ENCODE results near the gene RCAN2. TPM values are rescaled to one million over a fixed set of nuclear protein-coding genes. Genes with fewer than 3 reads are reported as not detected.

Gene RCAN2
- total and polyA plus RNA-seq, 2 donors = 2.0 to 5.9 TPM

GRCh38 chr6:46302816-46303215 is 188.4 kb downstream of the RCAN2 start:
- Histone ChIP-seq H3K9me3 (ENCODE audit: control insufficient read depth in 2 of 2, insufficient read depth in 1 of 2, low read length in 1 of 2) (no peaks in the 10 kb centered on the region), H3K4me3 (ENCODE audit: low read length in 2 of 2) (no peak overlapping the region), H3K27ac (ENCODE audit: low read depth in 1 of 2, low read length in 1 of 2) (no peak overlapping the region), H3K27me3 (ENCODE audit: control insufficient read depth in 2 of 2, insufficient read depth in 1 of 2, low read length in 1 of 2) (no peaks in the 10 kb centered on the region), H3K4me1 (ENCODE audit: control insufficient read depth in 2 of 2, insufficient read depth in 2 of 2, low read length in 2 of 2) (no peaks in the 10 kb centered on the region), H3K36me3 (ENCODE audit: control insufficient read depth in 2 of 2, insufficient read depth in 2 of 2, low read length in 1 of 2) (no peaks in the 10 kb centered on the region)
- WGBS = 98% methylated on average over 1 of the region's 1 CpG
- no peak for DNase-seq (ENCODE audit: low read depth in 6 of 9, low spot score in 9 of 9)

DNA sequence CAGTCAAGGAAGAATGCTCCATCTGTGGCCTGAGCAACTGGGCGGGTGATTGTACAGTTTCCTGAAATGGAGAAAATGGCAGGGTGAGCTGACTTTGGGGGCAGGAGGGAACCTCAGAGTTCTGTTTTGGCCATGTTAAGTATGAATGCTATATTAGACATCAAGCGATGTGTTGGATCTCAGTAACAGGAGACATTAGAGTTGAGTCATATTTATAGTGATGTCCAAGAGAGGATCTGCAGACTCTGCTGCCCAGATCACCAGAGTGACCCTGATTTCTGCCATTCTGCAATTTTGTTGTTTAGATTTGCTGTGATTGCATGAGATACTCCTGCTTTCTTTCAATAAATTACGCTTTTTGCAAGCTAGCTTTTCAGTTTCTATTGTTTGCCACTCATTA is 189.1 kb downstream of the RCAN2 start:
- WGBS = 95% methylated on average over 3 of the region's 3 CpGs
- no peak for DNase-seq (ENCODE audit: low read depth in 6 of 9, low spot score in 9 of 9)
- H3K27me3 ChIP-seq (ENCODE audit: control insufficient read depth in 2 of 2, insufficient read depth in 1 of 2, low read length in 1 of 2) = no peaks in the 10 kb centered on the region
- no peak overlapping the region for H3K4me3 ChIP-seq (ENCODE audit: low read length in 2 of 2)
- no peaks in the 10 kb centered on the region for H3K4me1 ChIP-seq (ENCODE audit: control insufficient read depth in 2 of 2, insufficient read depth in 2 of 2, low read length in 2 of 2)
- H3K36me3 ChIP-seq (ENCODE audit: control insufficient read depth in 2 of 2, insufficient read depth in 2 of 2, low read length in 1 of 2) = no peaks in the 10 kb centered on the region
- no peak overlapping the region for H3K27ac ChIP-seq (ENCODE audit: low read depth in 1 of 2, low read length in 1 of 2)
- no peaks in the 10 kb centered on the region for H3K9me3 ChIP-seq (ENCODE audit: control insufficient read depth in 2 of 2, insufficient read depth in 1 of 2, low read length in 1 of 2)

GRCh38 chr6:46299253-46299652 is 192.0 kb downstream of the RCAN2 start:
- no peaks in the 10 kb centered on the region for H3K27me3 ChIP-seq (ENCODE audit: control insufficient read depth in 2 of 2, insufficient read depth in 1 of 2, low read length in 1 of 2)
- no peaks in the 10 kb centered on the region for H3K9me3 ChIP-seq (ENCODE audit: control insufficient read depth in 2 of 2, insufficient read depth in 1 of 2, low read length in 1 of 2)
- no peak overlapping the region for H3K27ac ChIP-seq (ENCODE audit: low read depth in 1 of 2, low read length in 1 of 2)
- no peak overlapping the region for H3K4me3 ChIP-seq (ENCODE audit: low read length in 2 of 2)
- H3K4me1 ChIP-seq (ENCODE audit: control insufficient read depth in 2 of 2, insufficient read depth in 2 of 2, low read length in 2 of 2) = no peaks in the 10 kb centered on the region
- no peaks in the 10 kb centered on the region for H3K36me3 ChIP-seq (ENCODE audit: control insufficient read depth in 2 of 2, insufficient read depth in 2 of 2, low read length in 1 of 2)
- DNase-seq (ENCODE audit: low read depth in 6 of 9, low spot score in 9 of 9) = no peak

GRCh38 chr6:46296586-46296985 is 194.7 kb downstream of the RCAN2 start:
- no peaks in the 10 kb centered on the region for H3K4me1 ChIP-seq (ENCODE audit: control insufficient read depth in 2 of 2, insufficient read depth in 2 of 2, low read length in 2 of 2)
- no peak overlapping the region for H3K4me3 ChIP-seq (ENCODE audit: low read length in 2 of 2)
- DNase-seq (ENCODE audit: low read depth in 6 of 9, low spot score in 9 of 9) = no peak
- no peaks in the 10 kb centered on the region for H3K36me3 ChIP-seq (ENCODE audit: control insufficient read depth in 2 of 2, insufficient read depth in 2 of 2, low read length in 1 of 2)
- no peaks in the 10 kb centered on the region for H3K27me3 ChIP-seq (ENCODE audit: control insufficient read depth in 2 of 2, insufficient read depth in 1 of 2, low read length in 1 of 2)
- 43% methylated on average over 1 of the region's 1 CpG for WGBS
- H3K27ac ChIP-seq (ENCODE audit: low read depth in 1 of 2, low read length in 1 of 2) = no peak overlapping the region
- H3K9me3 ChIP-seq (ENCODE audit: control insufficient read depth in 2 of 2, insufficient read depth in 1 of 2, low read length in 1 of 2) = no peaks in the 10 kb centered on the region

DNA sequence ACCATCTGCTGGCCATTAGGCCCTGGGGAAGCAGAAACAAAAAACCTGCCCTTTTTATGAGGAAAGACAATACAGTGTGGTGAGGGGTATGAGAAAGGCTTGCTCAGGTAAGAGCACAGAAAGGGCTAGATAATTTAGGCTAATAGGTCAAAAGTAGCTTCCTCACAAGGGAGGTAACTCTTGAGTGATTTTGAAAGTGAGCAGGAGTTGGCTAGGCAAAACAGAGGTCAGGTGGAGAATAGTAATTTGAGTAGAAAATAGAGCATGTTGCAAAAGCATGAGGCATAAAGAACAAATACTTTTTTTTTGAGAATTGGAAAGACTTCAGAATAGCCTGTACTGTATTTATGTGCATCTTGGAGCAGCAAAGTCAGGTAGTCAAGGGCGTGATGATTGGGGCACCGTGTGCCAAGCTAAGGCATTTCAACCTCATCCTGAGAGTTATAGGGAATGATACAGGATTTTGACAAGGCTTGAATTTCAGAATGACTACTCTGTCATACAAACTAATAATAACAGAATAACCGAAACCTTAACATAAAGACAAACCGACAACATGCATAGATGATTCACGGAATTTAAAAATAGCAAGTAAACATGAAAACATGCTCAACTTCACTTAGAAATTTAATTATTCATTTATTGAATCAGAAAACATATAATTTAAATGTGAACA is 197.5 kb downstream of the RCAN2 start:
- Histone ChIP-seq H3K9me3 (ENCODE audit: control insufficient read depth in 2 of 2, insufficient read depth in 1 of 2, low read length in 1 of 2) (no peaks in the 10 kb centered on the region), H3K4me3 (ENCODE audit: low read length in 2 of 2) (no peak overlapping the region), H3K27ac (ENCODE audit: low read depth in 1 of 2, low read length in 1 of 2) (no peak overlapping the region), H3K27me3 (ENCODE audit: control insufficient read depth in 2 of 2, insufficient read depth in 1 of 2, low read length in 1 of 2) (no peaks in the 10 kb centered on the region), H3K4me1 (ENCODE audit: control insufficient read depth in 2 of 2, insufficient read depth in 2 of 2, low read length in 2 of 2) (no peaks in the 10 kb centered on the region), H3K36me3 (ENCODE audit: control insufficient read depth in 2 of 2, insufficient read depth in 2 of 2, low read length in 1 of 2) (no peaks in the 10 kb centered on the region)
- 90% methylated on average over 5 of the region's 5 CpGs for WGBS
- no peak for DNase-seq (ENCODE audit: low read depth in 6 of 9, low spot score in 9 of 9)

DNA sequence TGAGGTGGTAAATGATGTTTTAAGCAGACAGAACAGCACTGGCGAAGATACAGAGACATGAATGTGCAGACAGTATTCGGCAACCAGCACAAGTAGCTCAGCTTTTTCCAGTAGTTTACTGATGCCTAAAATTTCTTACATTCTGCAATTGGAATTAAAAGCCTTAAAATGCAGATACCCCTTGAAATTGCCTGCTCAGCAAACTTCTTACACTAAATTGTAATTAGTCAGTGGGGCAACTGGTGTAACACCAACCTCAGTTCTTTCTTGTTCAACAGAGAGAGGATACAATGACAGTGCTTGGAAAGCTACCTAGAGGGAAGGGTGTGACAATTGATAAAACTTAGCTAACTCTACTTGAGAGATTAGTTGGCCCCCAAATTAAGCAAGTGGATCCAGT is 199.4 kb downstream of the RCAN2 start:
- no peaks in the 10 kb centered on the region for H3K9me3 ChIP-seq (ENCODE audit: control insufficient read depth in 2 of 2, insufficient read depth in 1 of 2, low read length in 1 of 2)
- H3K27ac ChIP-seq (ENCODE audit: low read depth in 1 of 2, low read length in 1 of 2) = no peak overlapping the region
- WGBS = 98% methylated on average over 2 of the region's 2 CpGs

DNA sequence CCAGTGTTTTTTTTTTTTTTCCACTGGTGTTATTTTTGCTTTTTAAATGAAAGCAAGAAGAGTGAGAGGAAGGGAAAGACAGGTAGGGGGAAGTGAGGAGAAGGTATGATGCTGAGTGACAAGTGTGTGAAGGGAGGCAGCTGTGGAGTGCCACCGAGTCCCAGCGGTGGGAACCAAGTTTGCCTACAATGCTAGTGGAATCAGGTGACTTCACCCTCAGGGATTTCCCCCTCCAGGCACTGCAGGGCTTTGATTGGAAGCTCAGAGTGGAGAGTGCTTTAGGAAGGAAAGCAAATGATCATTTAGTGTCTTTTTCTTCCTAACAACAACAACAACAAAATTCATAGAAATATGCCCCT is 200.0 kb downstream of the RCAN2 start:
- no peaks in the 10 kb centered on the region for H3K9me3 ChIP-seq (ENCODE audit: control insufficient read depth in 2 of 2, insufficient read depth in 1 of 2, low read length in 1 of 2)
- no peaks in the 10 kb centered on the region for H3K4me1 ChIP-seq (ENCODE audit: control insufficient read depth in 2 of 2, insufficient read depth in 2 of 2, low read length in 2 of 2)
- WGBS = 28% methylated on average over 2 of the region's 2 CpGs
- no peak overlapping the region for H3K27ac ChIP-seq (ENCODE audit: low read depth in 1 of 2, low read length in 1 of 2)
- H3K27me3 ChIP-seq (ENCODE audit: control insufficient read depth in 2 of 2, insufficient read depth in 1 of 2, low read length in 1 of 2) = no peaks in the 10 kb centered on the region
- DNase-seq (ENCODE audit: low read depth in 6 of 9, low spot score in 9 of 9) = no peak
- no peaks in the 10 kb centered on the region for H3K36me3 ChIP-seq (ENCODE audit: control insufficient read depth in 2 of 2, insufficient read depth in 2 of 2, low read length in 1 of 2)
- H3K4me3 ChIP-seq (ENCODE audit: low read length in 2 of 2) = no peak overlapping the region

More for the DNA sequence above, 199.4 kb downstream of the RCAN2 start:
- no peak for DNase-seq (ENCODE audit: low read depth in 6 of 9, low spot score in 9 of 9)
- Histone ChIP-seq H3K27me3 (ENCODE audit: control insufficient read depth in 2 of 2, insufficient read depth in 1 of 2, low read length in 1 of 2) (no peaks in the 10 kb centered on the region), H3K4me3 (ENCODE audit: low read length in 2 of 2) (no peak overlapping the region), H3K36me3 (ENCODE audit: control insufficient read depth in 2 of 2, insufficient read depth in 2 of 2, low read length in 1 of 2) (no peaks in the 10 kb centered on the region), H3K4me1 (ENCODE audit: control insufficient read depth in 2 of 2, insufficient read depth in 2 of 2, low read length in 2 of 2) (no peaks in the 10 kb centered on the region)

DNA sequence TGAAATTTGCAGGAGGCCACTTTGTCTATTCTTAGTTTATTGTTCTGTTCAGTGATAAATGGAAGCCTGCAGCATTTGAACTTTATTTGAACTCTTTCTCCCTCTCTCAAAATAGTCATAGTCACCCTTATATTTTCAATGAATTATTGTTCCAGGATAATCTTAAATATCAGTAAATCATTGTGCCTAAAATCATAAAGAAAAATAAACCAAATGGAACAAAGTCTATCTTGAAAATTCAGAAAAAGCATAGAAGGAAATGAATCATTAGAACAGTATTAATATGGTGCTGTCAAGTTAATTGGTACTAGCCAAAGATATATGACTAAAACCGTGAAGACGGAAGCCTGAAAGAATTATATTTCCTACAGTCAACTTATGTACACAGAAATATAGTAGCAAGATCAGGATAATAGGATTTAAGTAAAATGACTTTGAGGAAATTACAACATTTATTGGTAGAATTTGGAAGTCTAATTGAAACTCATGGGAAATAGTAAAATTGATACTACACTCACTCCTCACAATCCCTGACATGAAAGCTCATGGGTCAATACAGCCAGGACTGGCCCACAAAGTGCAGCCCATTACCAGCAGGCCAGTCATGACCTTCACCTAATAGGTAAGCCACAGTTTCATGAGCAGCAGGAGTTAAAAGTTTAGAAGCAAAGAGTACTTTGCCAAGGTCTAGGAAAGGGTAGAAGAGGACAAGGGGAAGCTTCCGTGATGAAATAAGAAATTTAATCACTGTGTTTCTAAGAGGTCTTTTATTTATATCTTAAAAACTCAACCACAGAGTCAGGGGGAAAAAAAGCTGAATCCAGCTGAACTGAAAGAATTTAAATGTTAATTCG is 200.6 kb downstream of the RCAN2 start:
- Histone ChIP-seq H3K4me1 (ENCODE audit: control insufficient read depth in 2 of 2, insufficient read depth in 2 of 2, low read length in 2 of 2) (no peaks in the 10 kb centered on the region), H3K27me3 (ENCODE audit: control insufficient read depth in 2 of 2, insufficient read depth in 1 of 2, low read length in 1 of 2) (no peaks in the 10 kb centered on the region), H3K4me3 (ENCODE audit: low read length in 2 of 2) (no peak overlapping the region), H3K27ac (ENCODE audit: low read depth in 1 of 2, low read length in 1 of 2) (no peak overlapping the region), H3K9me3 (ENCODE audit: control insufficient read depth in 2 of 2, insufficient read depth in 1 of 2, low read length in 1 of 2) (no peaks in the 10 kb centered on the region), H3K36me3 (ENCODE audit: control insufficient read depth in 2 of 2, insufficient read depth in 2 of 2, low read length in 1 of 2) (no peaks in the 10 kb centered on the region)
- 58% methylated on average over 4 of the region's 4 CpGs for WGBS
- DNase-seq (ENCODE audit: low read depth in 6 of 9, low spot score in 9 of 9) = no peak

- WGBS = 90% methylated on average over 2 of the region's 2 CpGs
These were observed 201.4 kb downstream of the RCAN2 start for GRCh38 chr6:46289898-46290297.

More at GRCh38 chr6:46289898-46290297, 201.4 kb downstream of the RCAN2 start:
- Histone ChIP-seq H3K4me3 (ENCODE audit: low read length in 2 of 2) (no peak overlapping the region), H3K27ac (ENCODE audit: low read depth in 1 of 2, low read length in 1 of 2) (no peak overlapping the region), H3K36me3 (ENCODE audit: control insufficient read depth in 2 of 2, insufficient read depth in 2 of 2, low read length in 1 of 2) (no peaks in the 10 kb centered on the region), H3K27me3 (ENCODE audit: control insufficient read depth in 2 of 2, insufficient read depth in 1 of 2, low read length in 1 of 2) (no peaks in the 10 kb centered on the region), H3K4me1 (ENCODE audit: control insufficient read depth in 2 of 2, insufficient read depth in 2 of 2, low read length in 2 of 2) (no peaks in the 10 kb centered on the region), H3K9me3 (ENCODE audit: control insufficient read depth in 2 of 2, insufficient read depth in 1 of 2, low read length in 1 of 2) (no peaks in the 10 kb centered on the region)
- DNase-seq (ENCODE audit: low read depth in 6 of 9, low spot score in 9 of 9) = no peak
